A549 (cell line): ENCODE results near the gene HS3ST5.

Source experiments
- BHLHE40 ChIP-seq: IDR thresholded peaks from 2 replicates; pipeline ENCODE4 v1.6.1; 2012; ENCODE audit warnings: low read depth, low read length, inconsistent platforms
- CTCF ChIP-seq: fragments of >200 bp; sonication (Bioruptor Twin); formaldehyde crosslinking; IDR thresholded peaks from 3 replicates; pipeline ENCODE4 v1.5.1; 2016
- EP300 ChIP-seq, 2 experiments: fragments of >200 bp; sonication (Bioruptor Twin); formaldehyde crosslinking; IDR thresholded peaks; 2 replicates in 1 of 2; 3 replicates in 1 of 2; pipeline ENCODE4 v1.6.1; 2016 to 2017
- HDAC2 ChIP-seq: fragments of 200-600 bp; sonication (generic); IDR thresholded peaks from 2 replicates; pipeline ENCODE4 v1.6.1; 2016
- JUN ChIP-seq, 2 experiments: fragments of >200 bp; sonication (Bioruptor Twin); formaldehyde crosslinking; IDR thresholded peaks; 2 replicates in 1 of 2; 3 replicates in 1 of 2; pipeline ENCODE4 v1.6.1; 2016 to 2017
- JUNB ChIP-seq: fragments of >200 bp; sonication (Bioruptor Twin); formaldehyde crosslinking; IDR thresholded peaks from 2 replicates; pipeline ENCODE4 v1.6.1; 2016
- MAX ChIP-seq: IDR thresholded peaks from 2 replicates; pipeline ENCODE4 v1.6.1; 2012
- NPAS2 ChIP-seq: fragments of 250-450 bp; sonication (Bioruptor Pico); IDR thresholded peaks from 2 replicates; pipeline ENCODE4 v1.8.0; 2022; ENCODE audit warnings: mild to moderate bottlenecking, moderate library complexity, borderline replicate concordance
- POLR2A ChIP-seq: IDR thresholded peaks from 2 replicates; pipeline ENCODE4 v1.6.1; 2012; ENCODE audit warnings: mild to moderate bottlenecking, low read length
- POLR2AphosphoS2 ChIP-seq: conservative IDR thresholded peaks from 2 replicates; pipeline ENCODE4 v1.6.1; 2012; ENCODE audit warnings: low read length, improper control_type of control experiment, inconsistent platforms
- RCOR1 ChIP-seq: fragments of 150-350 bp; IDR thresholded peaks from 2 replicates; pipeline ENCODE4 v1.6.1; 2014; ENCODE audit warnings: antibody characterized with exemption, low read length, low read depth
- REST ChIP-seq: fragments of 200-600 bp; sonication (generic); IDR thresholded peaks from 2 replicates; pipeline ENCODE4 v1.6.1; 2016; ENCODE audit warnings: antibody characterized with exemption, mild to moderate bottlenecking, moderate library complexity
- RFX5 ChIP-seq: fragments of 450-650 bp; IDR thresholded peaks from 2 replicates; pipeline ENCODE4 v1.7.1; 2014; ENCODE audit warnings: antibody characterized with exemption, mild to moderate bottlenecking, moderate library complexity

- TF ChIP-seq CTCF (no peak), REST (no peak), RCOR1 (no peak), JUN (IDR thresholded peaks at IDR 0.05) (no peak), HDAC2 (no peak), MAX (no peak), POLR2A (no peak), NPAS2 (no peak), POLR2AphosphoS2 (no peak), EP300 (IDR thresholded peaks at IDR 0.05) (no peak), RFX5 (no peak), BHLHE40 (no peak), JUNB (no peak)
Observed at GRCh38 chr6:114172576-114173260, 170.1 kb downstream of the HS3ST5 start.
